ENCODE data around the gene MRPL55. TPM values are rescaled to one million over a fixed set of nuclear protein-coding genes. Genes with fewer than 3 reads are reported as not detected.

The MRPL55 gene
- total and polyA plus RNA-seq, 9 donors, result 28.6 to 49.4 (median 32.5) TPM

- Histone ChIP-seq H3K9me3 (replicated peaks; ENCODE audit: control insufficient read depth, low read depth, low read length) (no peaks in the 10 kb centered on the region), H3K27ac (ENCODE audit: low read length) (no peak overlapping the region), H3K36me3 (ENCODE audit: control insufficient read depth, insufficient read depth, low read length) (no peaks in the 10 kb centered on the region), H3K4me1 (ENCODE audit: control insufficient read depth, insufficient read depth, low read length) (peaks cover 37% of the 10 kb centered on the region), H3K27me3 (ENCODE audit: control insufficient read depth, insufficient read depth, low read length) (peaks cover 32% of the 10 kb centered on the region), H3K4me3 (ENCODE audit: low read length) (no peak overlapping the region)
- no peak for DNase-seq
- 71% methylated on average over 17 of the region's 20 CpGs for WGBS (ENCODE audit: insufficient coverage)
Observed at GRCh38 chr1:228154670-228155571, 45.8 kb upstream of the MRPL55 start.

- 100% methylated on average over 1 of the region's 11 CpGs for WGBS (ENCODE audit: insufficient coverage)
- no peak for DNase-seq
- no peaks in the 10 kb centered on the region for H3K9me3 ChIP-seq (replicated peaks; ENCODE audit: control insufficient read depth, low read depth, low read length)
- peaks cover 24% of the 10 kb centered on the region for H3K27me3 ChIP-seq (ENCODE audit: control insufficient read depth, insufficient read depth, low read length)
- no peak overlapping the region for H3K4me3 ChIP-seq (ENCODE audit: low read length)
- H3K27ac ChIP-seq (ENCODE audit: low read length), result no peak overlapping the region
- peaks cover 43% of the 10 kb centered on the region for H3K4me1 ChIP-seq (ENCODE audit: control insufficient read depth, insufficient read depth, low read length)
- peaks cover 1% of the 10 kb centered on the region for H3K36me3 ChIP-seq (ENCODE audit: control insufficient read depth, insufficient read depth, low read length)
Observed at GRCh38 chr1:228154021-228154669, 45.0 kb upstream of the MRPL55 start.

GRCh38 chr1:228152918-228153258 lies 43.8 kb upstream of the MRPL55 start:
- Histone ChIP-seq H3K9me3 (replicated peaks; ENCODE audit: control insufficient read depth, low read depth, low read length) (no peaks in the 10 kb centered on the region), H3K4me3 (ENCODE audit: low read length) (no peak overlapping the region), H3K36me3 (ENCODE audit: control insufficient read depth, insufficient read depth, low read length) (peaks cover 11% of the 10 kb centered on the region), H3K4me1 (ENCODE audit: control insufficient read depth, insufficient read depth, low read length) (peaks cover 48% of the 10 kb centered on the region), H3K27me3 (ENCODE audit: control insufficient read depth, insufficient read depth, low read length) (peaks cover 14% of the 10 kb centered on the region), H3K27ac (ENCODE audit: low read length) (no peak overlapping the region)
- no CpG with 5 or more reads among the region's 3 CpGs for WGBS (ENCODE audit: insufficient coverage)
- DNase-seq, result no peak

- DNase-seq, result no peak
- Histone ChIP-seq H3K36me3 (ENCODE audit: control insufficient read depth, insufficient read depth, low read length) (peaks cover 17% of the 10 kb centered on the region), H3K27ac (ENCODE audit: low read length) (no peak overlapping the region), H3K4me1 (ENCODE audit: control insufficient read depth, insufficient read depth, low read length) (peaks cover 50% of the 10 kb centered on the region), H3K4me3 (ENCODE audit: low read length) (no peak overlapping the region), H3K27me3 (ENCODE audit: control insufficient read depth, insufficient read depth, low read length) (peaks cover 9% of the 10 kb centered on the region), H3K9me3 (replicated peaks; ENCODE audit: control insufficient read depth, low read depth, low read length) (no peaks in the 10 kb centered on the region)
- 83% methylated on average over 12 of the region's 19 CpGs for WGBS (ENCODE audit: insufficient coverage)
Observed at GRCh38 chr1:228152097-228152917, 43.2 kb upstream of the MRPL55 start.

GRCh38 chr1:228151180-228151925 lies 42.3 kb upstream of the MRPL55 start:
- Histone ChIP-seq H3K27ac (ENCODE audit: low read length) (peak overlapping the region; percentile 39), H3K4me1 (ENCODE audit: control insufficient read depth, insufficient read depth, low read length) (peaks cover 50% of the 10 kb centered on the region), H3K4me3 (ENCODE audit: low read length) (no peak overlapping the region), H3K27me3 (ENCODE audit: control insufficient read depth, insufficient read depth, low read length) (no peaks in the 10 kb centered on the region), H3K36me3 (ENCODE audit: control insufficient read depth, insufficient read depth, low read length) (peaks cover 26% of the 10 kb centered on the region), H3K9me3 (replicated peaks; ENCODE audit: control insufficient read depth, low read depth, low read length) (no peaks in the 10 kb centered on the region)
- 66% methylated on average over 10 of the region's 12 CpGs for WGBS (ENCODE audit: insufficient coverage)
- no peak for DNase-seq

DNA sequence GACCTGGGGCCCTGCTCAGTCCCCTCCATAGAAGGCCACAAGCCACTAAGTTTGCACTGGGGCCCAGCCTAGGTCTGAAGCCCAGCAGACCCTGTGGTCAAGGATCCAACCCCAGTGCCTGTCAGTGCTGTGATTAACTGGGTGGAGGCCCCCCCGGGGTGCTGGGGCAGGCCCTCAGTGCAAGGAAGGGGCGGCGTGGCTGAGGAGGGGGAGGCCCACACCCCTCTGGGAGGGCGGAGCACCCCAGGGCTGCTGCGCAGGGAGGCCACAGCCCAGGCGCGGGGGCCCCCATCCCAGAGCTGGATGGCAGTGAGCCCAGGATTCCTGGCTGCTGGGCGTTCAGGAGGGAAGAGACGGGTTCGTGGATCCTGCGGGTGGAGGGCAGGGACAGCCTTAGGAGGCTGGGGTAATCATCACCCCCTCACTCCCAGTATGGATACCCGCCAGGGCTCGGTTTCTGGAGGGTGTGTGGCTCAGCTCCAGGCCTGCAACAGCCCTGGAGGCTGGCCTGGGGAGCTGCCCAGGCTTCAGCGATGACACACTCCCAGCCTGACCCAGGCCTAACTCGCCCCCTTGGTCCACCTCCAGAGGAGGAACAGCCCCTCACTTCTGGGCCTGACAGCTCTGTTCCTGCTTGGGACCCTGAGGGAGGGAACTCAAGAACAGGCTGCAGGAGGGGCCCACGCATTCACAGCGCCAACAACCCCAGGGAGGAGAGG lies 41.5 kb upstream of the MRPL55 start:
- Histone ChIP-seq H3K27ac (ENCODE audit: low read length) (peak overlapping the region; percentile 39), H3K4me3 (ENCODE audit: low read length) (no peak overlapping the region), H3K9me3 (replicated peaks; ENCODE audit: control insufficient read depth, low read depth, low read length) (no peaks in the 10 kb centered on the region), H3K27me3 (ENCODE audit: control insufficient read depth, insufficient read depth, low read length) (no peaks in the 10 kb centered on the region), H3K36me3 (ENCODE audit: control insufficient read depth, insufficient read depth, low read length) (peaks cover 33% of the 10 kb centered on the region), H3K4me1 (ENCODE audit: control insufficient read depth, insufficient read depth, low read length) (peaks cover 50% of the 10 kb centered on the region)
- WGBS (ENCODE audit: insufficient coverage), result 15% methylated on average over 7 of the region's 17 CpGs
- peak; percentile 88 for DNase-seq

DNA sequence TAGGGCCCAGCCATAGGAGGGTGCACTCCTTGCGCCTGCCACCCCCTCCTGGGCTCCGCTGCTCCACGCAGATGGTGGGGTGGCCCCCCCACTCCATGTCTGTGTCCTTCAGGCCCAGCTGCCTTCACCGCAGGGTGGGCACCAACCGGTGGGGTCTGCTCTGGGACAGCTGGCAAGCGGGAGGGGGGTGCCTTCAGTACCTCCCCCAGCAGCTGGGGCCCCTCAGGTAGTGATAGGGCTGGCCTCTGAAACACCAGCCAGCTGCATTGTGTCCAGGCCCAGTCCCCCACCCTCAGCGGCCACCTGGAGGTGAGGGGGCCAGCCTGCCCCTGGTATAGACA lies 41.0 kb upstream of the MRPL55 start:
- Histone ChIP-seq H3K4me3 (ENCODE audit: low read length) (no peak overlapping the region), H3K9me3 (replicated peaks; ENCODE audit: control insufficient read depth, low read depth, low read length) (no peaks in the 10 kb centered on the region), H3K27me3 (ENCODE audit: control insufficient read depth, insufficient read depth, low read length) (no peaks in the 10 kb centered on the region), H3K4me1 (ENCODE audit: control insufficient read depth, insufficient read depth, low read length) (peaks cover 47% of the 10 kb centered on the region), H3K27ac (ENCODE audit: low read length) (peak overlapping the region; percentile 39), H3K36me3 (ENCODE audit: control insufficient read depth, insufficient read depth, low read length) (peaks cover 37% of the 10 kb centered on the region)
- 50% methylated on average over 1 of the region's 7 CpGs for WGBS (ENCODE audit: insufficient coverage)
- no peak for DNase-seq

- Histone ChIP-seq H3K4me3 (ENCODE audit: low read length) (no peak within 1 kb of the TSS), H3K36me3 (ENCODE audit: control insufficient read depth, insufficient read depth, low read length) (peaks cover 37% of the 10 kb centered on the region), H3K9me3 (replicated peaks; ENCODE audit: control insufficient read depth, low read depth, low read length) (no peaks in the 10 kb centered on the region), H3K27me3 (ENCODE audit: control insufficient read depth, insufficient read depth, low read length) (no peaks in the 10 kb centered on the region), H3K27ac (ENCODE audit: low read length) (peak within 1 kb of the TSS; percentile 39), H3K4me1 (ENCODE audit: control insufficient read depth, insufficient read depth, low read length) (peaks cover 51% of the 10 kb centered on the region)
- DNase-seq, result peak; percentile 62
- WGBS (ENCODE audit: insufficient coverage), result 24% methylated on average over 12 of the region's 17 CpGs
Observed at GRCh38 chr1:228149406-228150119, 40.5 kb upstream of the MRPL55 start, which contains the start of gene GJC2. Gene GJC2 (plus strand): TSS chr1:228149930. CDS start chr1:228157759, 7,829 bp downstream.
